HG02885 (cell line): ENCODE data around the gene FHIT.

Experiments used
- ATAC-seq: cut with Tn5 transposase; IDR thresholded peaks from one replicate; pipeline ENCODE4 v1.9.1; 2021; ENCODE audit warnings: mild to moderate bottlenecking; ENCODE audit not compliant: unreplicated experiment, poor library complexity

Gene FHIT

DNA sequence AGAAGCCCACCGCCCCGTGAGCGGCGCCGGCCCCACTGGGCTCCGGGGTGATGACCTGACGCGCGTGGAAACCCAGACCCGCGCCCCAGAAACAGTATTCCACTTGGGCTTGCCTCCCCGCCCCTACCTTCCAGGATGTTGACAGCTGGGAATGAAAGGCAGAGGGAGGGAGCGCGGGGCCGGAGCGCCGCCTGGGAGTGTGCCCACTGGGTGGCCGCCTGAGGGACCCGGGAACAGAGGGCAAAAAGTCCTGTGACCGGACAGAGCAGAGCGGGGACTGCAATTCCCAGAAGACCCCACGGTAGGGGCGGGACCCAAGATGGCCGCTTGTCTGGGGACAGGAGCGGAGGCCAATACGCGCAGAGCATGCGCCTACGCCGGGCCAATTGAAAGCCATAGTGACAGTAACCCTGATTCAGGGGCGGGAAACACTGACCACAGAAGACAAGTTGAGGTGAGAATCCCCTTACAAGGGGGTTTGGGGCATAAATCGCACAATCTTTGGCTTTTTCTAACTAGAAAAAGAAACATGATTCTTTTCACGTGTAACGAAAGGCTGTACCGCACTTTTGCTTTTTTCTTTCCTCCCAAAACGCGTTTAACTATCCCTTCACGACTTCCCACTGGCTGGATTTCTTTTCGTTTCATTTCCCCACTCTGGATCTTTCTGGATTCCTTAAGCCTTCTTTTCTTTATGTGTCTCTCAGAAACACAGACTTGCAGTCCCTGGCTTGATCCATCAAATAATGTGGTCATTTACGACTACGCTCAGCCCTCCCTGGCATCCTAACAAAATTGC, at the start of gene FHIT:
Gene FHIT (minus strand): TSS at position 279 of the 799 bp plus-strand sequence.
- peak; percentile 90 for ATAC-seq

DNA sequence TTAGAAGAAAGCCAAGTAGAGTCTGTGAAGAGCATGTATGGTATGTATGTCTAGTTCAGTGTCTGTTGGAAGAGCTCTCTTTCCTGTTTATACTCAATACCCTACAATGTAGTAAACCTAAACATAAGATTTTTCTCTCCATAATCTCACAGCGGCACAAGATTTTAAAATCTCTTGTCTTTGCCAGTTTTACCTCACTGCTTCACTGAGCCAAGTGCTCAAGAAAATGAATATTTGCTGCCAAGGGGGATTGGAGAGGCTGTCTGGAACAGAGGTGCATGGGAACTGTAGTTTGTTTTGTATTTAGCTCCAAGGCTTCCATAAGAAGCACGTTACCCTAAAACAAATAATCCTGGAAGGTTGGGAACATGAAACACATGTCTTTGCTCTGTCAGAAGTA, 49.5 kb upstream of the FHIT start:
- ATAC-seq = no peak

- ATAC-seq = no peak
These were observed 48.7 kb upstream of the FHIT start for GRCh38 chr3:61300006-61300380.

DNA sequence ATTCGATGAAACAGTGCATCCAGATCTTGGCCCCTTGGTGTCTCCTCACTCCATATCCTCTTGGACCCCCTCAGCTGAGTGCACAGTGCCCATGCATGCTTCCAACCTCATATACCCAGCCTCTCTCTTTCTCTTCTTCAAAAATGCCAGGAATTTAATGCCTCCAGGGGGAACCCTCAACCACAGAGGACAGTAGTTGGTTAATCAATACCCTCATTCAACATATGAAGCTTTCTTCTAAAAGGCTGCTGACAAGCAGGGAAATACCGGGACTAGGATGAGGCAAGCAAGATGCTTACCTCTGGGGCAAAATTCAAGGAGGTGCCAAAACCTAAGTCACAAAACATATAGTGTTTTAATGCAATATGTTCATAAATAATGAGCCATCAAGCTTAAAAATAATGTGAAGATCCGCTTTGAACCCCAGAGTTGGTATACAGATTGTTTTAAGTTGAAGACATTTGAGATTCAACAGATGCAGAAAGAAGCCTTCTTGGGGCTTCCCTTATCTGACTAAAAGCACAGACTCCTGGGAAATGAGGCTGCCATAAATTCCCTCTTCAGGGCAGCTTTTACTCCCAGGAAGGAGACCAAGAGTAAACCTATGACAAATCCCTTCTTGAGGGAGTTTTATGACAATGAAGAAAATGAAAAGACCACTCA, 48.2 kb upstream of the FHIT start:
- ATAC-seq = no peak

GRCh38 chr3:61297821-61298220, 46.6 kb upstream of the FHIT start:
- ATAC-seq = no peak

GRCh38 chr3:61288446-61288845, 37.2 kb upstream of the FHIT start:
- ATAC-seq = no peak

DNA sequence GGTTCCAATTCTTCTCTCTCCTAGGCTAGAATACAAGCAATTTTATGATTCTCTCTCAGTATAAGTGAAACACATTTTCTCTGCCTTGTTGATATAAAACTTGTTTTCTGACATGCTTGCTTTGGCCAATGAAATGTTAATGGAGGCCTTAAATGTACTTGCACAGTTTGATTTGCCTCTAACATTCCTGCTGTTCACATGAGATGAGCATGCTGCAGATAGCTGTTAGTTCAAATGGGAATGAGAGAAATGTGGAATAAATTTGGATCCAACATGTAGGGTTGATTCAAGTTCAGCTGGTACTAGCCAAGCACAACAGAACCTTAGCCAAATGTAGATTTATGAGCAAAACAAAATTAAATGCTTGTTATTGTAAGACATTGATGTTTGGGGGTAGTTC, 32.6 kb upstream of the FHIT start:
- ATAC-seq = no peak

GRCh38 chr3:61278713-61279112, 27.5 kb upstream of the FHIT start:
- no peak for ATAC-seq

DNA sequence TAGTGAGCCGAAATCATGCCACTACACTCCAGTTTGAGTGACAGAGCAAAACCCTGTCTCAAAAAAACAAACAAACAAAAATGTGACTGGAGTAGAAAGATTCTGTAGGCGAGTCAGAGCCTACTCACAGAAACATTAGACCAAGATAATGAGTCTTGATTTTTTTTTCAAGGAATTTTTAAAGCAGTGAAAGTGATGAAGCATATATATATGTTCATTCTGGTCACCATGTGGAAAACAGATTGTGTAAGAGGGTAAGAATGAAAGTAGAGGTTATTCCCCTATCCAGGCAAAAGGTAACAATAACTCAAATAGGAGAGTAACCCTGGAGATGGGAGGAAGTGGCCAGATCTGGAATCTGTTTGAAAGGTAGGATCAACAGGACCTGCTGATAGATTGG, 26.2 kb upstream of the FHIT start:
- ATAC-seq = no peak

- no peak for ATAC-seq
These were observed 18.2 kb upstream of the FHIT start for GRCh38 chr3:61269435-61269834.

- ATAC-seq = no peak
These were observed 17.4 kb upstream of the FHIT start for GRCh38 chr3:61268644-61269043.

DNA sequence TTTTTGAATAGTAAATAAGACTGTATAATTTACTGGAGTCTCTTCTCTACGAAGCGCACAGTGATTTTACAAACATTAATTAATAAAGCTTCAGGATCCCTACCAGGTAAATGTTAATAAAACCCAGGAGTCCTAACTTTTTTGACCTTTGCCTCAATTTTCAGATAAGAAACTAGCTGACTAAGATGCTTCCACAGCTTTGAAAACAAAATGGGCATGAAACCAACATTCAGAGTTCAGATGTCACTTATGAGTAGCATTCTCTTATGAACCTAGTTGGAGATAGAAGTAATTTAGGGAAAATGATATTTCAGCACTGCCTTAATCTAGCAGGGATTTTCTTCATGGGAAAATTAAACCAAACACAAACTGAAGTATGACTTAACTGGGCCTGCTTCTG, 13.0 kb upstream of the FHIT start:
- no peak for ATAC-seq

GRCh38 chr3:61257148-61257547, 5.9 kb upstream of the FHIT start:
- no peak for ATAC-seq

DNA sequence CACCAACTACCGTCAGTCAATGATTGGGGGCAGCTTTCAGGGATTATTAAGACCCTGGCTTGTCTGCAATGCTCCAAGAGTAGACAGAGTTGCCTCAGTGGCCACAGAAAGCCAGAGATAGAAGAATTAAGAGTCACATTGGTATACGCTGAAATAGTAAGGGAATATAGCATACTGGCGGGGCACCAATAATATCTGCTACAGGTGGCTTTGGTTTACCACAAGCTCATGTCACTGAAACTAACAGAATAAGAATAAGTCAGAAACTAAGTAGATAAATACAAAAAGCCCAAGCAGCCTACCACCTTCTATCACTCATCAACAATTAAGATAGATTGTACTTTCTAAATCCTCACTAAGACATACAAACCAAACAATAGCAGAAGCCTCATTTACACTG, 2.5 kb upstream of the FHIT start:
- no peak for ATAC-seq

- no peak for ATAC-seq
These were observed 1.6 kb upstream of the FHIT start for GRCh38 chr3:61252836-61253235.

- ATAC-seq = no peak
These were observed 473 bp downstream of the FHIT start for GRCh38 chr3:61250784-61251173.

DNA sequence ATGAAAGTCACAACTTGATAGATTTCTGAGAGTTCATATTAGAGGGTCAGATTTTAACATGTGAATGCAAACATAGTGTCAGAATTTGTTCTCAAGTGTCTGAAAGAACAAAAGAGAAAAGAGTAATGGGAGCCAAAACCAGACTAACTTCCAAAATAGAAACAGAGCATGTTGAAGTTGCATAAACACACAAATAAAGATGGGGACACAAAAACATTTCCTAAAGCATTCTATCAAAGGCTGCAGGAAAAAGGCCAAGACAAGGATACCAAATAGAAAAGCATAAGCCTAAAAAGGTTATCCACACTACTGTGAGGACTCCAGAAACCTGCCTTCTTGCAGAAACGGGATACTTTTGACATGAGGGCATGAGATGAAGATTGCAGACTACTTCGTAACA, 2.8 kb downstream of the FHIT start:
- ATAC-seq = no peak

DNA sequence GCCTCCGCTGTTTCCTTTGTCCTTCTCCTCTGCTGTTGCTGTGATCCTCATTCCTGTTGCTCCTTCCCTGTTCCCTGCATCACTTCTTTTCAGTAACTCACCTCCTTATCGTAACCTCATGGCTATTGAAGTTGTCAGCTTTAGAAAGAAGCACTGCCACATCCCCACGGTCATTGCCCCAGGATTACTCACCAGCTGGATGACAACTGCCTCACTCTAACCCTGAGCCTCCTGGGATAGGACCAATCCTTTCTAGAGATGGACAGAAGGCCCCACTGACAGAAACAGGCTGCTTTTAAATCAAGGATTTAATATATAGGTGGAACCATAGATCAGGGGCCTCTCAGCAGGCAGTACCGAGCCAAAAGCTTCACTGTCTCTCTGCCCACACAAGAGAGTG, 4.1 kb downstream of the FHIT start:
- ATAC-seq = no peak

DNA sequence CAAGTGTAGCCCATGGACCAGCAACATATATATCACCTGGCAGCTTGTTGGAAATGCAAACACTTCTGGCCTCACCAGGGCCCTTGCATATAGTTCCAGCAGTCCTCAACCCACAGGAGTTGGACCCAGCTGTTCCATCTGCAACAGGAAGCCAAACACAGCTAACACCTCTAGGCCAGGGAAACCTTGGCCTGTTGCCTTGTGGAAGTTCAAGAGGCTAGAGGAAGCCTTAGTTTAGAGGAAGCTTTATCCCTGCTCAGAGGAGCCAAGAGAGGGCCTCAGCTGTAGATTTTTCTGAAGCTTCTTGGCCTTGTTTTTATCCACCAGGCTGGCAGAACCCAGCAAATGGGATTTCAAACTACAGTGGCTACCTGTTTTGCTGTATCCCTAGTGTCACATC, 11.4 kb downstream of the FHIT start:
- no peak for ATAC-seq

GRCh38 chr3:61237858-61238257, 13.4 kb downstream of the FHIT start:
- ATAC-seq = peak; percentile 30

GRCh38 chr3:61236556-61236955, 14.7 kb downstream of the FHIT start:
- peak; percentile 95 for ATAC-seq

DNA sequence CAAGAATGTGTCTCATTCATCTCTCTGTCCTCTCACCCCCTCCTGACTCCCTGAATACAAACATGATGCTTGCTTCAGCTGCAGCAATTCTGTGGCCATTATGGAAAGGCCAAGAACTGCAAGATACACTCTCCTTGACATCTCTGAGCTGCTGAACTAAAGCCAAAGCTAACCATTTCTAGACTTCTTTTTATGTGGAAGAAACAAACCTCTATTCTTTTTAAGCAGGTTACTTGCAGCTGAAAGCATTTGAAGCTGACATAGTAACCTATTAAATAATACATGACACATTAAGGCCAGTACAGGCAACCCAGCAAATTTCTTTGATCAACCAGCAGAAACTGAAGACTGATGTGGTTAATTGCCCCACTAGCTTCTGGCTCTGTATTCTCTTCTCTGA, 17.5 kb downstream of the FHIT start:
- no peak for ATAC-seq
